ENCODE results near the gene DDX6. TPM values are rescaled to one million over a fixed set of nuclear protein-coding genes. Genes with fewer than 3 reads are reported as not detected.
A peak's percentile ranks its signal among the peaks of the same experiment; 100 is the strongest.

Gene DDX6
- total and polyA plus RNA-seq, 9 of the 15 experiments (the other 6 are each of a cell fraction or from before 2014, with no cell fraction given) = 10.0 to 102 (median 58.2) TPM

DNA sequence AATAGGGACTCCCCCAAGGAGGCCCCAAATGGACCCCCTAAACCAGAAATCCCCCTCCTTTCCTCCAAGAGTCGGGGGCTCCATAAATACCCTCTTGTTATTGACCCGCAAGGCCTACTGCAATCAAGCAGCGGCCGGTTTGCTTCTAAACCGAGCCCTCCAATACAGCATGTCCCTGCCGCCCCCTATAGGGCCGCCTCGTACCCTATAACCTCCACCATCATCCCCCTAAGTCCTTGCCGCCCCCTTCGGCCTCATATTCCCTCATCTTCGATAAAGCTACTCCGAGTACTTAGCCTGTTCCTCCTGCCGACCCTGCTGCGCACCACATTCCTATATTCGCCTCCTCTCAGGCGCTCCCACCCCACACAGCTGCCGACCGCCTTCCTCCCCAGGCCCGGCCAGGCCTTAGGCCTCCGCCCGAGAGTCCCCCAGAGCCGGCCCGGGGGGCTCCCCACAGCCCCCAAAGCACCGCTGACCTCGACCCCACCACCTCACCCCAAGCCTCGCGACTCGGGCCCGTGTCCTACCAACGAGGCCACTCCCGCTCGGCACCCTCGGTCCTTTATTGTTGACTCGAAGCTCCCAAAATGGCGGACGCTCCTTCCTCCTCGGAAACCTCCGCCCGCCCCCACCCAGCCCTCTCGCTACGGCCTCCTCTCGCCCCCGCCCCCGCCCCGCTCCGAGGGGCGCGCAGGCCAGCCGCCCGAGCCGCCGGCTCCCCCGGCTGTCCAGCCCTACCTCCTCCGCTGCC is 430 bp downstream of the DDX6 start (continued):
- TF ChIP-seq ZBTB1 (CRISPR knock-in tag; IDR thresholded peaks at IDR 0.05; ENCODE audit: borderline replicate concordance, low read depth) = no peak
- TF ChIP-seq TCF7L2 (IDR thresholded peaks at IDR 0.05; ENCODE audit: low read depth, low read length) = no peak
- TF ChIP-seq HSF4 (CRISPR knock-in tag; IDR thresholded peaks at IDR 0.05; ENCODE audit: borderline replicate concordance) = no peak
- no peak for TF ChIP-seq ZNF445 (CRISPR knock-in tag; IDR thresholded peaks at IDR 0.05; ENCODE audit: low read depth)
- no peak for TF ChIP-seq ZNF436 (CRISPR knock-in tag; IDR thresholded peaks at IDR 0.05)
- TF ChIP-seq, protein P1, sequence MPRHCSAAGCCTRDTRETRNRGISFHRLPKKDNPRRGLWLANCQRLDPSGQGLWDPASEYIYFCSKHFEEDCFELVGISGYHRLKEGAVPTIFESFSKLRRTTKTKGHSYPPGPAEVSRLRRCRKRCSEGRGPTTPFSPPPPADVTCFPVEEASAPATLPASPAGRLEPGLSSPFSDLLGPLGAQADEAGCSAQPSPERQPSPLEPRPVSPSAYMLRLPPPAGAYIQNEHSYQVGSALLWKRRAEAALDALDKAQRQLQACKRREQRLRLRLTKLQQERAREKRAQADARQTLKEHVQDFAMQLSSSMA (CRISPR knock-in tag; IDR thresholded peaks at IDR 0.05) = no peak
- TF ChIP-seq ZNF707 (CRISPR knock-in tag; conservative IDR thresholded peaks at IDR 0.05) = no peak
- TF ChIP-seq HOXB6 (CRISPR knock-in tag; IDR thresholded peaks at IDR 0.05; ENCODE audit: borderline replicate concordance) = no peak
- no peak for TF ChIP-seq POLR3A (IDR thresholded peaks at IDR 0.05; ENCODE audit: borderline replicate concordance, extremely low read depth, insufficient read depth, insufficient read length)
- no peak; the same call in 1 of the 2 replicates for TF ChIP-seq FOXK1 (CRISPR knock-in tag; IDR thresholded peaks at IDR 0.05; ENCODE audit: borderline replicate concordance)
- TF ChIP-seq, protein P2, sequence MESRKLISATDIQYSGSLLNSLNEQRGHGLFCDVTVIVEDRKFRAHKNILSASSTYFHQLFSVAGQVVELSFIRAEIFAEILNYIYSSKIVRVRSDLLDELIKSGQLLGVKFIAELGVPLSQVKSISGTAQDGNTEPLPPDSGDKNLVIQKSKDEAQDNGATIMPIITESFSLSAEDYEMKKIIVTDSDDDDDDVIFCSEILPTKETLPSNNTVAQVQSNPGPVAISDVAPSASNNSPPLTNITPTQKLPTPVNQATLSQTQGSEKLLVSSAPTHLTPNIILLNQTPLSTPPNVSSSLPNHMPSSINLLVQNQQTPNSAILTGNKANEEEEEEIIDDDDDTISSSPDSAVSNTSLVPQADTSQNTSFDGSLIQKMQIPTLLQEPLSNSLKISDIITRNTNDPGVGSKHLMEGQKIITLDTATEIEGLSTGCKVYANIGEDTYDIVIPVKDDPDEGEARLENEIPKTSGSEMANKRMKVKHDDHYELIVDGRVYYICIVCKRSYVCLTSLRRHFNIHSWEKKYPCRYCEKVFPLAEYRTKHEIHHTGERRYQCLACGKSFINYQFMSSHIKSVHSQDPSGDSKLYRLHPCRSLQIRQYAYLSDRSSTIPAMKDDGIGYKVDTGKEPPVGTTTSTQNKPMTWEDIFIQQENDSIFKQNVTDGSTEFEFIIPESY (CRISPR knock-in tag; IDR thresholded peaks at IDR 0.05) = no peak
- no peak for TF ChIP-seq ARHGAP35 (IDR thresholded peaks at IDR 0.05; ENCODE audit: partially characterized antibody)
- TF ChIP-seq SAFB2 (IDR thresholded peaks at IDR 0.05; ENCODE audit: borderline replicate concordance, low read depth, low read length, severe bottlenecking) = no peak
- TF ChIP-seq BHLHE40 (IDR thresholded peaks at IDR 0.05; ENCODE audit: low read length) = no peak
- TF ChIP-seq, protein P3, sequence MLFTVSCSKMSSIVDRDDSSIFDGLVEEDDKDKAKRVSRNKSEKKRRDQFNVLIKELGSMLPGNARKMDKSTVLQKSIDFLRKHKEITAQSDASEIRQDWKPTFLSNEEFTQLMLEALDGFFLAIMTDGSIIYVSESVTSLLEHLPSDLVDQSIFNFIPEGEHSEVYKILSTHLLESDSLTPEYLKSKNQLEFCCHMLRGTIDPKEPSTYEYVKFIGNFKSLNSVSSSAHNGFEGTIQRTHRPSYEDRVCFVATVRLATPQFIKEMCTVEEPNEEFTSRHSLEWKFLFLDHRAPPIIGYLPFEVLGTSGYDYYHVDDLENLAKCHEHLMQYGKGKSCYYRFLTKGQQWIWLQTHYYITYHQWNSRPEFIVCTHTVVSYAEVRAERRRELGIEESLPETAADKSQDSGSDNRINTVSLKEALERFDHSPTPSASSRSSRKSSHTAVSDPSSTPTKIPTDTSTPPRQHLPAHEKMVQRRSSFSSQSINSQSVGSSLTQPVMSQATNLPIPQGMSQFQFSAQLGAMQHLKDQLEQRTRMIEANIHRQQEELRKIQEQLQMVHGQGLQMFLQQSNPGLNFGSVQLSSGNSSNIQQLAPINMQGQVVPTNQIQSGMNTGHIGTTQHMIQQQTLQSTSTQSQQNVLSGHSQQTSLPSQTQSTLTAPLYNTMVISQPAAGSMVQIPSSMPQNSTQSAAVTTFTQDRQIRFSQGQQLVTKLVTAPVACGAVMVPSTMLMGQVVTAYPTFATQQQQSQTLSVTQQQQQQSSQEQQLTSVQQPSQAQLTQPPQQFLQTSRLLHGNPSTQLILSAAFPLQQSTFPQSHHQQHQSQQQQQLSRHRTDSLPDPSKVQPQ (CRISPR knock-in tag; IDR thresholded peaks at IDR 0.05; ENCODE audit: borderline replicate concordance) = no peak
- no peak for TF ChIP-seq TRIM24 (IDR thresholded peaks at IDR 0.05)
- TF ChIP-seq, protein P4, sequence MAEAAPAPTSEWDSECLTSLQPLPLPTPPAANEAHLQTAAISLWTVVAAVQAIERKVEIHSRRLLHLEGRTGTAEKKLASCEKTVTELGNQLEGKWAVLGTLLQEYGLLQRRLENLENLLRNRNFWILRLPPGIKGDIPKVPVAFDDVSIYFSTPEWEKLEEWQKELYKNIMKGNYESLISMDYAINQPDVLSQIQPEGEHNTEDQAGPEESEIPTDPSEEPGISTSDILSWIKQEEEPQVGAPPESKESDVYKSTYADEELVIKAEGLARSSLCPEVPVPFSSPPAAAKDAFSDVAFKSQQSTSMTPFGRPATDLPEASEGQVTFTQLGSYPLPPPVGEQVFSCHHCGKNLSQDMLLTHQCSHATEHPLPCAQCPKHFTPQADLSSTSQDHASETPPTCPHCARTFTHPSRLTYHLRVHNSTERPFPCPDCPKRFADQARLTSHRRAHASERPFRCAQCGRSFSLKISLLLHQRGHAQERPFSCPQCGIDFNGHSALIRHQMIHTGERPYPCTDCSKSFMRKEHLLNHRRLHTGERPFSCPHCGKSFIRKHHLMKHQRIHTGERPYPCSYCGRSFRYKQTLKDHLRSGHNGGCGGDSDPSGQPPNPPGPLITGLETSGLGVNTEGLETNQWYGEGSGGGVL (CRISPR knock-in tag; IDR thresholded peaks at IDR 0.05) = no peak
- TF ChIP-seq, protein P5, sequence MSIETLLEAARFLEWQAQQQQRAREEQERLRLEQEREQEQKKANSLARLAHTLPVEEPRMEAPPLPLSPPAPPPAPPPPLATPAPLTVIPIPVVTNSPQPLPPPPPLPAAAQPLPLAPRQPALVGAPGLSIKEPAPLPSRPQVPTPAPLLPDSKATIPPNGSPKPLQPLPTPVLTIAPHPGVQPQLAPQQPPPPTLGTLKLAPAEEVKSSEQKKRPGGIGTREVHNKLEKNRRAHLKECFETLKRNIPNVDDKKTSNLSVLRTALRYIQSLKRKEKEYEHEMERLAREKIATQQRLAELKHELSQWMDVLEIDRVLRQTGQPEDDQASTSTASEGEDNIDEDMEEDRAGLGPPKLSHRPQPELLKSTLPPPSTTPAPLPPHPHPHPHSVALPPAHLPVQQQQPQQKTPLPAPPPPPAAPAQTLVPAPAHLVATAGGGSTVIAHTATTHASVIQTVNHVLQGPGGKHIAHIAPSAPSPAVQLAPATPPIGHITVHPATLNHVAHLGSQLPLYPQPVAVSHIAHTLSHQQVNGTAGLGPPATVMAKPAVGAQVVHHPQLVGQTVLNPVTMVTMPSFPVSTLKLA (conservative IDR thresholded peaks at IDR 0.05) = peak in 1 of 2 experiments; percentile 6; a peak in 2 of 4 replicates

Data from K562 (cell line).